HepG2 (cell line): ENCODE data around the gene APOA1. TPM values are rescaled to one million over a fixed set of nuclear protein-coding genes. Genes with fewer than 3 reads are reported as not detected.

Experiments used
- ARNTL ChIP-seq: sonication (generic); formaldehyde crosslinking; IDR thresholded peaks from 2 replicates; pipeline ENCODE4 v1.4.0; 2020; ENCODE audit warnings: mild to moderate bottlenecking, missing genetic modification reagents
- ERF ChIP-seq: IDR thresholded peaks from 2 replicates; pipeline ENCODE4 v1.6.1; 2018; ENCODE audit warnings: missing biosample characterization, missing genetic modification reagents
- KDM6A ChIP-seq: IDR thresholded peaks from 2 replicates; pipeline ENCODE4 v1.6.1; 2016; ENCODE audit warnings: low read depth
- KMT2B ChIP-seq: IDR thresholded peaks from 2 replicates; pipeline ENCODE4 v1.6.1; 2016; ENCODE audit warnings: missing genetic modification reagents, missing compliant biosample characterization
- NFAT5 ChIP-seq: sonication (generic); formaldehyde crosslinking; IDR thresholded peaks from 2 replicates; pipeline ENCODE4 v1.4.0; 2020; ENCODE audit warnings: missing genetic modification reagents
- NKX3-1 ChIP-seq: sonication (generic); formaldehyde crosslinking; IDR thresholded peaks from 2 replicates; pipeline ENCODE4 v1.5.0; 2020; ENCODE audit warnings: missing genetic modification reagents
- NR1H2 ChIP-seq: sonication (generic); formaldehyde crosslinking; IDR thresholded peaks from 2 replicates; pipeline ENCODE4 v1.8.1; 2022; ENCODE audit warnings: low read depth, missing genetic modification reagents, borderline replicate concordance
- SP4 ChIP-seq: sonication (generic); formaldehyde crosslinking; IDR thresholded peaks from 2 replicates; pipeline ENCODE4 v1.8.1; 2023; ENCODE audit warnings: mild to moderate bottlenecking, missing genetic modification reagents
- TCF12 ChIP-seq, 2 experiments: fragments of 450-650 bp in 1 of 2; sonication (generic) in 1 of 2; formaldehyde crosslinking in 1 of 2; IDR thresholded peaks; 2 replicates each; pipeline versions ENCODE4 v1.6.1 to v1.8.0; 2017 to 2022; ENCODE audit warnings: antibody characterized with exemption in 1 of 2, mild to moderate bottlenecking in 1 of 2, missing genetic modification reagents in 1 of 2, moderate library complexity in 1 of 2
- ZNF558 ChIP-seq: sonication (generic); formaldehyde crosslinking; IDR thresholded peaks from 2 replicates; pipeline ENCODE4 v1.9.0; 2022; ENCODE audit warnings: mild to moderate bottlenecking, missing genetic modification reagents, borderline replicate concordance
- polyA plus RNA-seq, 8 experiments: library from polyadenylated mRNA; depleted of rRNA in 3 of 8; stranded (reverse) in 7 of 8; unstranded in 1 of 8; fragments of >200 nt; fragmentation: Illumina TruSeq in 4 of 8; extraction: Trizol in 4 of 8; gene quantifications; 2 replicates each; pipeline versions ENCODE4 v1.2.1 to v1.2.3, GENCODE V29; 2011 to 2016; ENCODE audit warnings: low read depth in 4 of 8, missing spikeins in 1 of 8, mixed read lengths in 1 of 8; ENCODE audit not compliant: insufficient read depth in 1 of 8
- total RNA-seq, 5 experiments: library from RNA; depleted of rRNA; stranded (reverse); fragments of >200 nt; fragmentation: Illumina TruSeq; extraction: Trizol; gene quantifications; 2 replicates each; pipeline ENCODE4 v1.2.3, GENCODE V29; 2016; ENCODE audit warnings: low read depth in 1 of 5
- TF ChIP-seq, protein P1 (sequence below): sonication (generic); formaldehyde crosslinking; IDR thresholded peaks from 2 replicates; pipeline ENCODE4 v1.8.0; 2022; ENCODE audit warnings: mild to moderate bottlenecking, missing genetic modification reagents; ENCODE audit not compliant: insufficient replicate concordance
- TF ChIP-seq, protein P2 (sequence below): sonication (generic); formaldehyde crosslinking; IDR thresholded peaks from 2 replicates; pipeline ENCODE4 v1.5.1; 2020; ENCODE audit warnings: missing genetic modification reagents, mild to moderate bottlenecking, borderline replicate concordance
- TF ChIP-seq, protein P3 (sequence below): sonication (generic); formaldehyde crosslinking; IDR thresholded peaks from 2 replicates; pipeline ENCODE4 v1.4.0; 2020; ENCODE audit warnings: missing genetic modification reagents, borderline replicate concordance

The APOA1 gene
- total and polyA plus RNA-seq, 2 of the 13 experiments (the other 11 are each of a cell fraction or from before 2014, with no cell fraction given) = 1,973 to 5,485 TPM

- TF ChIP-seq NFAT5 (CRISPR knock-in tag) = no peak; the same call in 1 of the 2 replicates
- TF ChIP-seq NKX3-1 (CRISPR knock-in tag) = no peak
- no peak for TF ChIP-seq NR1H2 (CRISPR knock-in tag)
- TF ChIP-seq, protein P1, sequence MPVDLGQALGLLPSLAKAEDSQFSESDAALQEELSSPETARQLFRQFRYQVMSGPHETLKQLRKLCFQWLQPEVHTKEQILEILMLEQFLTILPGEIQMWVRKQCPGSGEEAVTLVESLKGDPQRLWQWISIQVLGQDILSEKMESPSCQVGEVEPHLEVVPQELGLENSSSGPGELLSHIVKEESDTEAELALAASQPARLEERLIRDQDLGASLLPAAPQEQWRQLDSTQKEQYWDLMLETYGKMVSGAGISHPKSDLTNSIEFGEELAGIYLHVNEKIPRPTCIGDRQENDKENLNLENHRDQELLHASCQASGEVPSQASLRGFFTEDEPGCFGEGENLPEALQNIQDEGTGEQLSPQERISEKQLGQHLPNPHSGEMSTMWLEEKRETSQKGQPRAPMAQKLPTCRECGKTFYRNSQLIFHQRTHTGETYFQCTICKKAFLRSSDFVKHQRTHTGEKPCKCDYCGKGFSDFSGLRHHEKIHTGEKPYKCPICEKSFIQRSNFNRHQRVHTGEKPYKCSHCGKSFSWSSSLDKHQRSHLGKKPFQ (CRISPR knock-in tag) = no peak
- peak; percentile 80 for TF ChIP-seq ERF (CRISPR knock-in tag)
- peak; percentile 52; the same call in 1 of the 2 replicates for TF ChIP-seq SP4 (CRISPR knock-in tag)
- no peak for TF ChIP-seq KDM6A (CRISPR knock-in tag)
- peak; percentile 28; the same call in 1 of the 2 replicates for TF ChIP-seq KMT2B (CRISPR knock-in tag)
- no peak; the same call in 1 of the 2 replicates for TF ChIP-seq ZNF558
- TF ChIP-seq, protein P2, sequence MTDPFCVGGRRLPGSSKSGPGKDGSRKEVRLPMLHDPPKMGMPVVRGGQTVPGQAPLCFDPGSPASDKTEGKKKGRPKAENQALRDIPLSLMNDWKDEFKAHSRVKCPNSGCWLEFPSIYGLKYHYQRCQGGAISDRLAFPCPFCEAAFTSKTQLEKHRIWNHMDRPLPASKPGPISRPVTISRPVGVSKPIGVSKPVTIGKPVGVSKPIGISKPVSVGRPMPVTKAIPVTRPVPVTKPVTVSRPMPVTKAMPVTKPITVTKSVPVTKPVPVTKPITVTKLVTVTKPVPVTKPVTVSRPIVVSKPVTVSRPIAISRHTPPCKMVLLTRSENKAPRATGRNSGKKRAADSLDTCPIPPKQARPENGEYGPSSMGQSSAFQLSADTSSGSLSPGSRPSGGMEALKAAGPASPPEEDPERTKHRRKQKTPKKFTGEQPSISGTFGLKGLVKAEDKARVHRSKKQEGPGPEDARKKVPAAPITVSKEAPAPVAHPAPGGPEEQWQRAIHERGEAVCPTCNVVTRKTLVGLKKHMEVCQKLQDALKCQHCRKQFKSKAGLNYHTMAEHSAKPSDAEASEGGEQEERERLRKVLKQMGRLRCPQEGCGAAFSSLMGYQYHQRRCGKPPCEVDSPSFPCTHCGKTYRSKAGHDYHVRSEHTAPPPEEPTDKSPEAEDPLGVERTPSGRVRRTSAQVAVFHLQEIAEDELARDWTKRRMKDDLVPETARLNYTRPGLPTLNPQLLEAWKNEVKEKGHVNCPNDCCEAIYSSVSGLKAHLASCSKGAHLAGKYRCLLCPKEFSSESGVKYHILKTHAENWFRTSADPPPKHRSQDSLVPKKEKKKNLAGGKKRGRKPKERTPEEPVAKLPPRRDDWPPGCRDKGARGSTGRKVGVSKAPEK = peak; percentile 20
- no peak for TF ChIP-seq TCF12 (IDR thresholded peaks at IDR 0.05)
- peak; percentile 30; the same call in 1 of the 2 replicates for TF ChIP-seq TCF12 (CRISPR knock-in tag; IDR thresholded peaks at IDR 0.05)
- TF ChIP-seq, protein P3, sequence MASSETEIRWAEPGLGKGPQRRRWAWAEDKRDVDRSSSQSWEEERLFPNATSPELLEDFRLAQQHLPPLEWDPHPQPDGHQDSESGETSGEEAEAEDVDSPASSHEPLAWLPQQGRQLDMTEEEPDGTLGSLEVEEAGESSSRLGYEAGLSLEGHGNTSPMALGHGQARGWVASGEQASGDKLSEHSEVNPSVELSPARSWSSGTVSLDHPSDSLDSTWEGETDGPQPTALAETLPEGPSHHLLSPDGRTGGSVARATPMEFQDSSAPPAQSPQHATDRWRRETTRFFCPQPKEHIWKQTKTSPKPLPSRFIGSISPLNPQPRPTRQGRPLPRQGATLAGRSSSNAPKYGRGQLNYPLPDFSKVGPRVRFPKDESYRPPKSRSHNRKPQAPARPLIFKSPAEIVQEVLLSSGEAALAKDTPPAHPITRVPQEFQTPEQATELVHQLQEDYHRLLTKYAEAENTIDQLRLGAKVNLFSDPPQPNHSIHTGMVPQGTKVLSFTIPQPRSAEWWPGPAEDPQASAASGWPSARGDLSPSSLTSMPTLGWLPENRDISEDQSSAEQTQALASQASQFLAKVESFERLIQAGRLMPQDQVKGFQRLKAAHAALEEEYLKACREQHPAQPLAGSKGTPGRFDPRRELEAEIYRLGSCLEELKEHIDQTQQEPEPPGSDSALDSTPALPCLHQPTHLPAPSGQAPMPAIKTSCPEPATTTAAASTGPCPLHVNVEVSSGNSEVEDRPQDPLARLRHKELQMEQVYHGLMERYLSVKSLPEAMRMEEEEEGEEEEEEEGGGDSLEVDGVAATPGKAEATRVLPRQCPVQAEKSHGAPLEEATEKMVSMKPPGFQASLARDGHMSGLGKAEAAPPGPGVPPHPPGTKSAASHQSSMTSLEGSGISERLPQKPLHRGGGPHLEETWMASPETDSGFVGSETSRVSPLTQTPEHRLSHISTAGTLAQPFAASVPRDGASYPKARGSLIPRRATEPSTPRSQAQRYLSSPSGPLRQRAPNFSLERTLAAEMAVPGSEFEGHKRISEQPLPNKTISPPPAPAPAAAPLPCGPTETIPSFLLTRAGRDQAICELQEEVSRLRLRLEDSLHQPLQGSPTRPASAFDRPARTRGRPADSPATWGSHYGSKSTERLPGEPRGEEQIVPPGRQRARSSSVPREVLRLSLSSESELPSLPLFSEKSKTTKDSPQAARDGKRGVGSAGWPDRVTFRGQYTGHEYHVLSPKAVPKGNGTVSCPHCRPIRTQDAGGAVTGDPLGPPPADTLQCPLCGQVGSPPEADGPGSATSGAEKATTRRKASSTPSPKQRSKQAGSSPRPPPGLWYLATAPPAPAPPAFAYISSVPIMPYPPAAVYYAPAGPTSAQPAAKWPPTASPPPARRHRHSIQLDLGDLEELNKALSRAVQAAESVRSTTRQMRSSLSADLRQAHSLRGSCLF (CRISPR knock-in tag) = no peak
- peak; percentile 92 for TF ChIP-seq ARNTL (CRISPR knock-in tag)
These were observed 3.4 kb downstream of the APOA1 start (continued) for GRCh38 chr11:116833816-116834534.
